Adrenal gland (tissue), 12 donors: ENCODE data around the gene CLDN16. TPM values are rescaled to one million over a fixed set of nuclear protein-coding genes. Genes with fewer than 3 reads are reported as not detected.

ENCODE experiments used
- DNase-seq, 7 donors: peaks; one replicate each; pipeline ENCODE4 v3.0.0-alpha.2; 2019 to 2020
- H3K27ac ChIP-seq, 5 donors: fragments of 200-600 bp; sonication (generic) in 4 of 5; 1 replicate in 3 of 5; 2 replicates in 2 of 5; pipeline versions ENCODE4 v1.5.1 to v1.8.0; 2016 to 2020; ENCODE audit warnings: mild to moderate bottlenecking in 1 of 5
- H3K27me3 ChIP-seq: fragments of 200-600 bp; 2 replicates; pipeline ENCODE4 v1.8.0; 2021
- H3K36me3 ChIP-seq, 2 donors: fragments of 200-600 bp; replicated peaks in 1 of 2; 1 replicate in 1 of 2; 2 replicates in 1 of 2; pipeline versions ENCODE4 v1.5.1 to v1.8.0; 2018 to 2022
- H3K4me1 ChIP-seq, 2 donors: fragments of 200-600 bp; replicated peaks in 1 of 2; 1 replicate in 1 of 2; 2 replicates in 1 of 2; pipeline versions ENCODE4 v1.5.1 to v1.8.0; 2018 to 2021
- H3K4me3 ChIP-seq, 4 donors: fragments of 200-600 bp; sonication (generic) in 3 of 4; one replicate each; pipeline ENCODE4 v1.5.1; 2016 to 2018
- H3K9me3 ChIP-seq, 3 donors: fragments of 200-600 bp; sonication (generic) in 1 of 3; replicated peaks in 1 of 3; 1 replicate in 2 of 3; 2 replicates in 1 of 3; pipeline versions ENCODE4 v1.5.1 to v1.8.0; 2016 to 2021
- CTCF ChIP-seq, 6 experiments: fragments of 450-650 bp in 4 of 6; fragments of 200-600 bp in 2 of 6; sonication (generic) in 1 of 6; IDR thresholded peaks; 1 replicate in 5 of 6; 2 replicates in 1 of 6; pipeline versions ENCODE4 v1.5.1 to v1.8.0; 2016 to 2021; ENCODE audit warnings: antibody characterized with exemption in 6 of 6, mild to moderate bottlenecking in 2 of 6, moderate library complexity in 1 of 6
- POLR2A ChIP-seq, 2 donors: fragments of 450-650 bp; IDR thresholded peaks; one replicate each; pipeline ENCODE4 v1.6.1; 2017; ENCODE audit warnings: antibody characterized with exemption in 2 of 2, mild to moderate bottlenecking in 2 of 2, moderate library complexity in 1 of 2
- WGBS, 4 donors: extraction: QIAGEN DNeasy Blood & Tissue Kit in 2 of 4; methylation state at CpG; one replicate each; pipeline versions ENCODE4 v1.1.5 to v1.1.7; 2013 to 2017; 5-methylcytosine and 5-hydroxymethylcytosine counted together
- intact Hi-C, 2 donors: fragments of 100-400 bp; cut with DNase I; formaldehyde crosslinking; loops; one replicate each; pipeline versions ENCODE4 v1.14.1 to v1.15.0; 2022 to 2023
- polyA plus RNA-seq, 3 donors: library from polyadenylated mRNA; stranded (reverse); fragments of 200-250 nt in 2 of 3; fragments of 350-450 nt in 1 of 3; fragmentation: Illumina TruSeq in 1 of 3; extraction: RNeasy Lipid Tissue Mini Kit (QIAGEN cat#74804) in 1 of 3; gene quantifications; one replicate each; pipeline ENCODE4 v1.2.3, GENCODE V29; 2013 to 2014
- total RNA-seq, 9 donors: library from RNA; depleted of rRNA in 4 of 9; stranded (reverse); fragments of >200 nt in 4 of 9; fragments of 120-200 nt in 1 of 9; fragmentation: NEBNext Ultra II Directional in 1 of 9; extraction: Animal tissue kit (Norgen Biotek cat#: 25700) in 1 of 9; gene quantifications; one replicate each; pipeline versions ENCODE4 v1.1.0 to v1.2.4, GENCODE V29; 2013 to 2023
- donor health status: healthy with polysubstance abuse.
- donor health status: Bipolar disorder and iron deficiency.
- donor health status: DM: yes; HTN: yes; CAD: no.
- donor health status: DM: no; HTN: no; CAD: no.
- donor health status: DM: no; HTN: no; CAD: no.
- donor health status: DM: yes; HTN: yes; CAD: no.

CLDN16 gene
- total and polyA plus RNA-seq, 12 donors, result 0.20 to 2.9 (median 0.71) TPM

- H3K4me1 ChIP-seq, result no peaks in the 10 kb centered on the region
- no peaks in the 10 kb centered on the region for H3K9me3 ChIP-seq
- no peaks in the 10 kb centered on the region for H3K27me3 ChIP-seq
- DNase-seq, result no peak
- H3K4me3 ChIP-seq, result no peak overlapping the region
- H3K27ac ChIP-seq, result no peak overlapping the region
- WGBS, 4 donors, result 91 to 95% (median 93%) methylated on average over 8 of the region's 8 CpGs
- TF ChIP-seq CTCF (IDR thresholded peaks at IDR 0.05) (no peak), POLR2A (IDR thresholded peaks at IDR 0.05) (no peak)
- H3K36me3 ChIP-seq, result no peaks in the 10 kb centered on the region
- intact Hi-C loops, result no loop called here
Observed at GRCh38 chr3:190404715-190405114, 16.8 kb downstream of the CLDN16 start.

- TF ChIP-seq POLR2A (IDR thresholded peaks at IDR 0.05), result no peak
- no peak for TF ChIP-seq CTCF (IDR thresholded peaks at IDR 0.05)
- Histone ChIP-seq H3K36me3 (no peaks in the 10 kb centered on the region), H3K4me1 (no peaks in the 10 kb centered on the region), H3K9me3 (no peaks in the 10 kb centered on the region), H3K27me3 (no peaks in the 10 kb centered on the region), H3K27ac (no peak overlapping the region), H3K4me3 (no peak overlapping the region)
- no peak for DNase-seq
- 51 to 83% (median 73%) methylated on average over 2 to 3 of the region's 3 CpGs for WGBS, 4 donors
- intact Hi-C loops, result loop anchor here in 1 of 2 donors (10.0 kb wide), 1 partner anchor 189 kb away; no protein-coding TSS in a partner anchor
Observed at GRCh38 chr3:190414297-190414696, 26.3 kb downstream of the CLDN16 start.

GRCh38 chr3:190424108-190424477, 36.1 kb downstream of the CLDN16 start:
- Histone ChIP-seq H3K4me3 (no peak overlapping the region), H3K4me1 (no peaks in the 10 kb centered on the region), H3K27me3 (no peaks in the 10 kb centered on the region), H3K36me3 (no peaks in the 10 kb centered on the region), H3K27ac (no peak overlapping the region), H3K9me3 (no peaks in the 10 kb centered on the region)
- DNase-seq, result no peak
- 59 to 64% (median 62%) methylated on average over 2 of the region's 2 CpGs for WGBS, 4 donors
- intact Hi-C loops, result loop anchor here in 1 of 2 donors (10.0 kb wide), 1 partner anchor 99 kb away; the partner anchor contains the start of gene CLDN1
- no peak for TF ChIP-seq CTCF (IDR thresholded peaks at IDR 0.05)
- TF ChIP-seq POLR2A (IDR thresholded peaks at IDR 0.05), result no peak

GRCh38 chr3:190424478-190425439, 36.8 kb downstream of the CLDN16 start:
- H3K27ac ChIP-seq, result no peak overlapping the region
- no peaks in the 10 kb centered on the region for H3K4me1 ChIP-seq
- H3K9me3 ChIP-seq, result no peaks in the 10 kb centered on the region
- intact Hi-C loops, result loop anchor here in 1 of 2 donors (10.0 kb wide), 1 partner anchor 100 kb away; the partner anchor contains the start of gene CLDN1
- H3K27me3 ChIP-seq, result no peaks in the 10 kb centered on the region
- no peak overlapping the region for H3K4me3 ChIP-seq
- no peaks in the 10 kb centered on the region for H3K36me3 ChIP-seq
- TF ChIP-seq CTCF (IDR thresholded peaks at IDR 0.05) (peak; percentile 57 to 91 (median 70)), POLR2A (IDR thresholded peaks at IDR 0.05) (no peak)
- DNase-seq, result peak; percentile 63 to 80 (median 73)
- WGBS, 4 donors, result 27 to 31% (median 30%) methylated on average over 16 of the region's 16 CpGs
